Activated T-cell treated with anti-CD3 and anti-CD28 coated beads, Interleukin-2, amount 50 U/mL, for 24 hours (primary cell): ENCODE results near the gene HOXA1.
"Not testable (repeated sequence)": the region's sequence is repeated elsewhere in the genome, so short reads cannot be mapped to it uniquely, and the experiment has no call there.

Experiments used
- DNase-seq: peaks from one replicate; pipeline ENCODE4 v3.0.0-alpha.2; 2020
- H3K27ac Mint-ChIP-seq: 2 replicates; pipeline ENCODE4 v1.8.0; 2020; ENCODE audit warnings: mild to moderate bottlenecking, mixed read lengths
- H3K27me3 Mint-ChIP-seq: 2 replicates; pipeline ENCODE4 v1.8.0; 2020; ENCODE audit warnings: mixed read lengths
- H3K36me3 Mint-ChIP-seq: 2 replicates; pipeline ENCODE4 v1.8.0; 2020; ENCODE audit warnings: low read depth, mixed read lengths
- H3K4me1 Mint-ChIP-seq: 2 replicates; pipeline ENCODE4 v1.8.0; 2020; ENCODE audit warnings: low read depth, mixed read lengths
- H3K4me3 Mint-ChIP-seq: 2 replicates; pipeline ENCODE4 v1.8.0; 2020; ENCODE audit warnings: mild to moderate bottlenecking, moderate library complexity, mixed read lengths
- H3K9me3 Mint-ChIP-seq: 2 replicates; pipeline ENCODE4 v1.8.0; 2020; ENCODE audit warnings: mixed read lengths

The HOXA1 gene

GRCh38 chr7:27045972-27046371, 49.8 kb downstream of the HOXA1 start:
- H3K9me3 Mint-ChIP-seq, H3K4me3 Mint-ChIP-seq, H3K36me3 Mint-ChIP-seq, H3K4me1 Mint-ChIP-seq, DNase-seq, H3K27ac Mint-ChIP-seq: not testable (repeated sequence)
- H3K27me3 Mint-ChIP-seq: peaks cover 14% of the 10 kb centered on the region

GRCh38 chr7:27045066-27045465, 50.7 kb downstream of the HOXA1 start:
- H3K4me1 Mint-ChIP-seq, DNase-seq, H3K36me3 Mint-ChIP-seq, H3K27ac Mint-ChIP-seq, H3K4me3 Mint-ChIP-seq, H3K9me3 Mint-ChIP-seq: not testable (repeated sequence)
- H3K27me3 Mint-ChIP-seq: peaks cover 14% of the 10 kb centered on the region
